GM23248 (cell line): Measurements from ENCODE around the gene SETD5. TPM values are rescaled to one million over a fixed set of nuclear protein-coding genes. Genes with fewer than 3 reads are reported as not detected.

Experiments
- DNase-seq: peaks from one replicate; pipeline ENCODE4 v3.0.0-alpha.2; 2015
- H2AFZ ChIP-seq: fragments of 200-600 bp; sonication (generic); 2 replicates; pipeline ENCODE4 v1.6.1; 2016; ENCODE audit warnings: antibody characterized with exemption
- H3F3A ChIP-seq: fragments of 200-600 bp; sonication (generic); 2 replicates; pipeline ENCODE4 v1.6.1; 2016; ENCODE audit warnings: mild to moderate bottlenecking, antibody characterized with exemption, mixed run types; ENCODE audit not compliant: insufficient read depth
- H3K27ac ChIP-seq: fragments of 200-600 bp; sonication (generic); 2 replicates; pipeline ENCODE4 v1.5.1; 2016; ENCODE audit warnings: mild to moderate bottlenecking
- H3K27me3 ChIP-seq: fragments of 200-600 bp; sonication (generic); replicated peaks from 2 replicates; pipeline ENCODE4 v1.6.1; 2016; ENCODE audit warnings: mild to moderate bottlenecking; ENCODE audit not compliant: insufficient read depth
- H3K36me3 ChIP-seq: fragments of 200-600 bp; sonication (generic); 2 replicates; pipeline ENCODE4 v1.6.1; 2016; ENCODE audit warnings: low read depth, mild to moderate bottlenecking
- H3K4me1 ChIP-seq: fragments of 200-600 bp; sonication (generic); 2 replicates; pipeline ENCODE4 v1.6.1; 2016; ENCODE audit warnings: mild to moderate bottlenecking; ENCODE audit not compliant: insufficient read depth
- H3K4me2 ChIP-seq: fragments of 200-600 bp; sonication (generic); one replicate; pipeline ENCODE4 v1.6.1; 2016; ENCODE audit warnings: mild to moderate bottlenecking; ENCODE audit not compliant: unreplicated experiment
- H3K4me3 ChIP-seq: fragments of 200-600 bp; sonication (generic); 2 replicates; pipeline ENCODE4 v1.5.1; 2016; ENCODE audit warnings: mild to moderate bottlenecking
- H3K79me2 ChIP-seq: fragments of 200-600 bp; sonication (generic); 2 replicates; pipeline ENCODE4 v1.6.1; 2016; ENCODE audit warnings: mild to moderate bottlenecking; ENCODE audit not compliant: insufficient read depth
- H3K9ac ChIP-seq: fragments of 200-600 bp; sonication (generic); 2 replicates; pipeline ENCODE4 v1.6.1; 2016; ENCODE audit warnings: mild to moderate bottlenecking
- H3K9me2 ChIP-seq: fragments of 200-600 bp; sonication (generic); 2 replicates; pipeline ENCODE4 v1.6.1; 2016; ENCODE audit warnings: mixed run types, mild to moderate bottlenecking, moderate library complexity; ENCODE audit not compliant: insufficient read depth
- H3K9me3 ChIP-seq: fragments of 200-600 bp; sonication (generic); one replicate; pipeline ENCODE4 v1.6.1; 2017; ENCODE audit warnings: low read depth
- H4K20me1 ChIP-seq: fragments of 200-600 bp; sonication (generic); 2 replicates; pipeline ENCODE4 v1.6.0; 2016; ENCODE audit not compliant: insufficient read depth
- EZH2 ChIP-seq: fragments of 200-600 bp; sonication (generic); IDR thresholded peaks from 2 replicates; pipeline ENCODE4 v1.6.1; 2018; ENCODE audit warnings: antibody characterized with exemption, mild to moderate bottlenecking; ENCODE audit not compliant: insufficient read depth, poor library complexity, severe bottlenecking
- EZH2phosphoT487 ChIP-seq: fragments of 200-600 bp; sonication (generic); IDR thresholded peaks from 2 replicates; pipeline ENCODE4 v1.6.1; 2018; ENCODE audit warnings: antibody characterized with exemption, moderate library complexity, mild to moderate bottlenecking, low read depth; ENCODE audit not compliant: insufficient read depth
- WGBS, 2 experiments: methylation state at CpG; one replicate each; pipeline ENCODE4 v1.1.6; 2015 to 2017; ENCODE audit warnings: low lambda C conversion rate in 2 of 2, low coverage in 1 of 2; ENCODE audit errors: missing lambda C conversion rate in 2 of 2; 5-methylcytosine and 5-hydroxymethylcytosine counted together
- in situ Hi-C: fragments of 300-500 bp; cut with MboI; formaldehyde crosslinking; loops from 2 replicates; pipeline ENCODE4 v1.15.0; 2020
- polyA plus RNA-seq: library from polyadenylated mRNA; unstranded; fragments of >200 nt; fragmentation: Nextera tagmentation; extraction: Ambion mirVana; gene quantifications from 2 replicates; pipeline ENCODE4 v1.2.1, GENCODE V29; 2016
- total RNA-seq: library from RNA; depleted of rRNA; stranded (reverse); fragments of >200 nt; shearing (Covaris generic); gene quantifications from 2 replicates; pipeline ENCODE4 v1.2.3, GENCODE V29; 2014

SETD5 gene
- total and polyA plus RNA-seq, 2 experiments from 2014 or later: 35.0 to 45.0 TPM

DNA sequence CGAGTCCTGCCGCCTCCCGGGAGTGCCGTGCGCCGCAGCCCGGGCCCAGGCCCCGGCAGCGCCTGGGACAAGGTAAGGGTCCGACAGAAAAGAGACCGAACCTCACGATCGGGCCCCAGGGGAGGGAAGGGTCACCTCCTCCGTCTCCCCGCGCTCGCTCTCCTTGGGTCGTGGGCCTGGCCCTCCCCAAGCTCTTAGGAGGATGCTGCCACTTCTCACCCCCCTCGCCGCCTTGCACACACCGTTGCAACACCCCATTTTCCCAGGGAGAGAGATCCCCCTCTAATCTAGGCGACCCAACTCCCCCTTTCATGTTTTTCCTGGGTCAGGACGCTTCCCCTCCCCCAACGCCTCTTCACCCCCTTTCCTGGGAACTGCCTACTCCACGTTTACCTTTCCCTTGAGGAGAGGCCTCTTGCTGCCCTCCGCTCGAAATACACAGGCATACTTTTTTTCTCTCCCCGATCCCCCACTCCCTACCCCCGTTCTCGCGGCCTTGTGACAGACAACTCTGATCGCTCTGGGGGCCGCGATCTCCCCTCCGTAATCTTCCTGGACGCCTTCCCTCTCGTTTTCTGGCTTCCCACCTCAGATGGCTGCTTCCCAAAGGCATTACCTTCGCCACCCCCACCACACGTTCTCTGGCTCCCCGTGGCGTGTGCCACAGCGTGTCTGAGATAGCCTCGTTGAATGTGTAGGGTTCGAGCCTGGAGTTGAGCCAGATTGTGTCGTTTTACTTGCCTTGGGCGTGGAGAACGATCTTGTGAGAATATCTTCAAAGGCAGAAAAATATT, 688 bp downstream of the SETD5 start:
- Histone ChIP-seq H3K4me1 (peaks cover 56% of the 10 kb centered on the region), H3K9me2 (no peaks in the 10 kb centered on the region), H3K9ac (peak overlapping the region; percentile 100), H4K20me1 (peaks cover 27% of the 10 kb centered on the region), H3K9me3 (no peaks in the 10 kb centered on the region), H3K36me3 (peaks cover 22% of the 10 kb centered on the region), H2AFZ (no peak overlapping the region), H3K4me2 (peak overlapping the region; percentile 86), H3K27ac (peak overlapping the region; percentile 99), H3K79me2 (peaks cover 85% of the 10 kb centered on the region), H3K27me3 (no peaks in the 10 kb centered on the region), H3F3A (peaks cover 72% of the 10 kb centered on the region), H3K4me3 (peak overlapping the region; percentile 95)
- in situ Hi-C loops: no loop called here
- TF ChIP-seq EZH2phosphoT487 (no peak), EZH2 (no peak)
- DNase-seq: peak; percentile 69
- WGBS, 2 experiments: 1% methylated on average over 38 to 46 of the region's 47 CpGs

DNA sequence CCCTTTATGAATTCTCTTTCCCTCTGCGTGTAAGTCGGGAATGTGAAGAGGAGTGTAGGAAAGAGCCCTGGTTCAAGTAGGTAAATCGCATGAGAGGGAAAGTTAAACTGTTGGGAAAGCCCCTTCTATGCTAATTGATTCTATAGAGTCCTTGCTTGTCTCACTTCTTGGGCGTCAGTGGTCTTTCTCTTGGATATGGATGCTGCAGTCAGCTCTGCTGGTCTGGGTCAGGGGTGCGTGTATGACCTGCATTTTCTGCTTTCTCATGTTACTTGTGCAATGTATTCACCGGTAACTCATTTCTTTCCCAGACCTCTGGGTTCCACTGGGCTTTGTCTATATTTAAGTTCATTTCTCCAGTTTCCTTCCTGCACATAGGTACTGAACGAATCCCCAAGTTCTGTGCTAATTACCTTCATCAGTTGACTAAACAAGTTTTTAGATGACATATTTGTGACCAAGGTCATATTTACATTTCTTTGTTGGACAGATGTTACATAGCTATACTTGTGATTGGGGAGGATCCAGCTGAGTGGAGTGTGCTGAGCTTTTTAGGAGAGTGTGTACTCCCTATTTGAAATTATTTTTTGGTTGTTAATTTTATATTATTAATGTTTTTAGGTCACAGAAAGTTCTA, 1.4 kb downstream of the SETD5 start:
- H3K4me1 ChIP-seq: peaks cover 56% of the 10 kb centered on the region
- in situ Hi-C loops: no loop called here
- no peaks in the 10 kb centered on the region for H3K9me2 ChIP-seq
- H3K27ac ChIP-seq: peak overlapping the region; percentile 99
- H3K36me3 ChIP-seq: peaks cover 15% of the 10 kb centered on the region; the same call in 1 of the 2 replicates
- no peaks in the 10 kb centered on the region for H3K9me3 ChIP-seq
- H3K4me2 ChIP-seq: peak overlapping the region; percentile 86
- DNase-seq: peak; percentile 78
- H3K79me2 ChIP-seq: peaks cover 85% of the 10 kb centered on the region
- peaks cover 78% of the 10 kb centered on the region for H3F3A ChIP-seq
- peaks cover 33% of the 10 kb centered on the region for H4K20me1 ChIP-seq
- H3K4me3 ChIP-seq: peak overlapping the region; percentile 95
- no peak overlapping the region for H2AFZ ChIP-seq
- WGBS, 2 experiments: 2 to 3% methylated on average over 7 of the region's 7 CpGs
- peak overlapping the region; percentile 100 for H3K9ac ChIP-seq
- H3K27me3 ChIP-seq: no peaks in the 10 kb centered on the region
- no peak for TF ChIP-seq EZH2
- no peak for TF ChIP-seq EZH2phosphoT487

DNA sequence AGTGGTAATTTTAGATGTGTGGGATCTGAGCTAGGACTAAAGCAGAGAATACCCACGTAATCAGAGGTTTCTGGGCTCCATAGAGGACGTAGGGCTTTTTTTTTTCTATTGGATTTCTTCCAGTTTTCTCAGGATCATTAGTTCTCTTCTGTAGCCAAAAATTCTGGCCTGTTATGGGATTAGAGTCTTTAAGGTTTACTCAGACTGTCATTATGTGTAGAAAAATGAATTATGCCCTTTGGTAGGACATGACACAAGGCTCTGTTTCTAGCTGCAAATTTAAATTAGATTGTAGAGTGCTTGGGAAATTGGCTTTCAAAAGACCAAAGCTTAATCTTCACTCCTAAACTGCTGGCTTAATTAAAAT, 1.9 kb downstream of the SETD5 start:
- H3K27ac ChIP-seq: peak overlapping the region; percentile 99
- peak overlapping the region; percentile 95 for H3K4me3 ChIP-seq
- no peaks in the 10 kb centered on the region for H3K27me3 ChIP-seq
- H4K20me1 ChIP-seq: peaks cover 30% of the 10 kb centered on the region
- no peak overlapping the region for H2AFZ ChIP-seq
- no peaks in the 10 kb centered on the region for H3K9me2 ChIP-seq
- H3K4me2 ChIP-seq: peak overlapping the region; percentile 86
- peaks cover 85% of the 10 kb centered on the region for H3K79me2 ChIP-seq
- H3K4me1 ChIP-seq: peaks cover 56% of the 10 kb centered on the region
- peaks cover 76% of the 10 kb centered on the region for H3F3A ChIP-seq
- H3K9ac ChIP-seq: peak overlapping the region; percentile 100
- 0% methylated on average over 2 of the region's 2 CpGs for WGBS, 2 experiments
- H3K36me3 ChIP-seq: peaks cover 10% of the 10 kb centered on the region; the same call in 1 of the 2 replicates
- H3K9me3 ChIP-seq: no peaks in the 10 kb centered on the region
- TF ChIP-seq EZH2 (no peak), EZH2phosphoT487 (no peak)
- DNase-seq: peak; percentile 59
- in situ Hi-C loops: no loop called here

DNA sequence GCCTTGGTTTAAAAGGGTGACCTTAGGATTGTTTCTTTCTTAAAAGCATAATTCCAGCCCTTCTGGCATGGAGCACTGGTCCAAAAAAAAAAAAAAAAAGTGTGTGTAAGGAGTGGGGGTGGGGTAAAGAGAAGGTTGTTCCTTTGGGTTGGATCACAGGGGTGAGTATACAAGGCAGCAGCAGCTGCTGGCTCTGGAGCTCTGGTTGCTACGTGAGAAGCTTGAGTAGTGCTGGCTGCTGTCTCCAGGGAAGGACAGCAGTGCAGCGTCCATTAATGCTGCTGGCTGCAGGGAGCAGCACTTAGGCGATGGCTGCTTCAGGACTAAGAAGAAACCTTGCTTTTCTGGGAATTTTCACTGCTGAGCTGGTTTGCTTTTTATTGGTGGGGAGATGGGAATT, 2.3 kb downstream of the SETD5 start:
- Histone ChIP-seq H3F3A (peaks cover 72% of the 10 kb centered on the region), H3K27ac (peak overlapping the region; percentile 99), H3K4me3 (peak overlapping the region; percentile 95), H3K4me1 (peaks cover 56% of the 10 kb centered on the region), H3K4me2 (peak overlapping the region; percentile 86), H2AFZ (no peak overlapping the region), H3K36me3 (peaks cover 5% of the 10 kb centered on the region; the same call in 1 of the 2 replicates), H3K9me2 (no peaks in the 10 kb centered on the region), H3K27me3 (no peaks in the 10 kb centered on the region), H3K9me3 (no peaks in the 10 kb centered on the region), H3K79me2 (peaks cover 85% of the 10 kb centered on the region), H4K20me1 (peaks cover 34% of the 10 kb centered on the region), H3K9ac (peak overlapping the region; percentile 100)
- no peak for TF ChIP-seq EZH2
- no peak for TF ChIP-seq EZH2phosphoT487
- peak; percentile 98 for DNase-seq
- 0 to 2% methylated on average over 3 of the region's 3 CpGs for WGBS, 2 experiments
- in situ Hi-C loops: no loop called here
